HepG2 (cell line): ENCODE results near the gene DPF1. TPM values are rescaled to one million over a fixed set of nuclear protein-coding genes. Genes with fewer than 3 reads are reported as not detected.

Source experiments
- DZIP1 ChIP-seq: sonication (generic); formaldehyde crosslinking; IDR thresholded peaks from 2 replicates; pipeline ENCODE4 v1.5.0; 2020; ENCODE audit warnings: mild to moderate bottlenecking, missing genetic modification reagents
- RORA ChIP-seq: sonication (generic); formaldehyde crosslinking; IDR thresholded peaks from 2 replicates; pipeline ENCODE4 v1.5.0; 2020; ENCODE audit warnings: mild to moderate bottlenecking, missing genetic modification reagents, moderate library complexity
- STAG1 ChIP-seq: sonication (generic); formaldehyde crosslinking; IDR thresholded peaks from 2 replicates; pipeline ENCODE4 v1.4.0; 2020; ENCODE audit warnings: missing genetic modification reagents
- ZFP36L1 ChIP-seq: sonication (generic); formaldehyde crosslinking; IDR thresholded peaks from 2 replicates; pipeline ENCODE4 v1.8.0; 2022; ENCODE audit warnings: mild to moderate bottlenecking, missing genetic modification reagents, moderate library complexity
- ZHX2 ChIP-seq, 2 experiments: sonication (generic) in 1 of 2; formaldehyde crosslinking in 1 of 2; IDR thresholded peaks; 2 replicates each; pipeline versions ENCODE4 v1.6.1 to v1.9.0; 2014 to 2022; ENCODE audit warnings: antibody characterized with exemption in 1 of 2, borderline replicate concordance in 1 of 2, inconsistent platforms in 1 of 2, low read depth in 1 of 2, missing genetic modification reagents in 1 of 2
- polyA plus RNA-seq, 8 experiments: library from polyadenylated mRNA; depleted of rRNA in 3 of 8; stranded (reverse) in 7 of 8; unstranded in 1 of 8; fragments of >200 nt; fragmentation: Illumina TruSeq in 4 of 8; extraction: Trizol in 4 of 8; gene quantifications; 2 replicates each; pipeline versions ENCODE4 v1.2.1 to v1.2.3, GENCODE V29; 2011 to 2016; ENCODE audit warnings: low read depth in 4 of 8, missing spikeins in 1 of 8, mixed read lengths in 1 of 8; ENCODE audit not compliant: insufficient read depth in 1 of 8
- total RNA-seq, 5 experiments: library from RNA; depleted of rRNA; stranded (reverse); fragments of >200 nt; fragmentation: Illumina TruSeq; extraction: Trizol; gene quantifications; 2 replicates each; pipeline ENCODE4 v1.2.3, GENCODE V29; 2016; ENCODE audit warnings: low read depth in 1 of 5
- TF ChIP-seq, protein P1 (sequence below): sonication (generic); formaldehyde crosslinking; conservative IDR thresholded peaks from 2 replicates; pipeline ENCODE4 v1.8.0; 2022; ENCODE audit warnings: missing genetic modification reagents
- TF ChIP-seq, protein P2 (sequence below): sonication (generic); formaldehyde crosslinking; IDR thresholded peaks from 2 replicates; pipeline ENCODE4 v1.5.0; 2020; ENCODE audit warnings: missing genetic modification reagents

The DPF1 gene
- total and polyA plus RNA-seq, 2 of the 13 experiments (the other 11 are each of a cell fraction or from before 2014, with no cell fraction given), result 1.0 to 3.2 TPM

GRCh38 chr19:38183251-38183897 is 40.6 kb downstream of the DPF1 start (continued):
- TF ChIP-seq ZHX2 (IDR thresholded peaks at IDR 0.05; ENCODE audit: low read depth) (no peak), ZHX2 (CRISPR knock-in tag; IDR thresholded peaks at IDR 0.05; ENCODE audit: borderline replicate concordance) (no peak), STAG1 (no peak), ZFP36L1 (no peak), DZIP1 (no peak), RORA (no peak)
- TF ChIP-seq, protein P1, sequence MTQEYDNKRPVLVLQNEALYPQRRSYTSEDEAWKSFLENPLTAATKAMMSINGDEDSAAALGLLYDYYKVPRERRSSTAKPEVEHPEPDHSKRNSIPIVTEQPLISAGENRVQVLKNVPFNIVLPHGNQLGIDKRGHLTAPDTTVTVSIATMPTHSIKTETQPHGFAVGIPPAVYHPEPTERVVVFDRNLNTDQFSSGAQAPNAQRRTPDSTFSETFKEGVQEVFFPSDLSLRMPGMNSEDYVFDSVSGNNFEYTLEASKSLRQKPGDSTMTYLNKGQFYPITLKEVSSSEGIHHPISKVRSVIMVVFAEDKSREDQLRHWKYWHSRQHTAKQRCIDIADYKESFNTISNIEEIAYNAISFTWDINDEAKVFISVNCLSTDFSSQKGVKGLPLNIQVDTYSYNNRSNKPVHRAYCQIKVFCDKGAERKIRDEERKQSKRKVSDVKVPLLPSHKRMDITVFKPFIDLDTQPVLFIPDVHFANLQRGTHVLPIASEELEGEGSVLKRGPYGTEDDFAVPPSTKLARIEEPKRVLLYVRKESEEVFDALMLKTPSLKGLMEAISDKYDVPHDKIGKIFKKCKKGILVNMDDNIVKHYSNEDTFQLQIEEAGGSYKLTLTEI (CRISPR knock-in tag), result no peak
- TF ChIP-seq, protein P2, sequence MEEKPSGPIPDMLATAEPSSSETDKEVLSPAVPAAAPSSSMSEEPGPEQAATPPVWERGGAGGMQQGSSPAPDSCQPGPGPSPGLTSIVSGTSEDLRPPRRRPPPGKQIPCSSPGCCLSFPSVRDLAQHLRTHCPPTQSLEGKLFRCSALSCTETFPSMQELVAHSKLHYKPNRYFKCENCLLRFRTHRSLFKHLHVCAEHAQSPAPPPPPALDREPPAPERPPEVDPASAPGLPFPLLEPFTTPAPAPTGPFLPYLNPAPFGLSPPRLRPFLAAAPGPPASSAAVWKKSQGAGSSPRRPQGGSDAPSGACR (CRISPR knock-in tag), result no peak
